GM18951 (cell line): ENCODE results near the gene HPCAL1.

Experiments
- POLR2A ChIP-seq: IDR thresholded peaks from 4 replicates; pipeline ENCODE4 v1.6.1; 2011; ENCODE audit warnings: mild to moderate bottlenecking; ENCODE audit not compliant: insufficient read length, insufficient read depth; ENCODE audit errors: extremely low read depth
- in situ Hi-C: fragments of 300-500 bp; cut with MboI; formaldehyde crosslinking; loops from one replicate; pipeline ENCODE4 v1.12.0; 2022; ENCODE audit warnings: low sequenced_read_pairs, mixed read lengths, inconsistent platforms; ENCODE audit not compliant: unreplicated experiment

The HPCAL1 gene

GRCh38 chr2:10305715-10306114 is 3.0 kb downstream of the HPCAL1 start:
- TF ChIP-seq POLR2A: no peak
- in situ Hi-C loops: loop anchor here (10.0 kb wide), 1 partner anchor 99 kb away; no protein-coding TSS in a partner anchor

DNA sequence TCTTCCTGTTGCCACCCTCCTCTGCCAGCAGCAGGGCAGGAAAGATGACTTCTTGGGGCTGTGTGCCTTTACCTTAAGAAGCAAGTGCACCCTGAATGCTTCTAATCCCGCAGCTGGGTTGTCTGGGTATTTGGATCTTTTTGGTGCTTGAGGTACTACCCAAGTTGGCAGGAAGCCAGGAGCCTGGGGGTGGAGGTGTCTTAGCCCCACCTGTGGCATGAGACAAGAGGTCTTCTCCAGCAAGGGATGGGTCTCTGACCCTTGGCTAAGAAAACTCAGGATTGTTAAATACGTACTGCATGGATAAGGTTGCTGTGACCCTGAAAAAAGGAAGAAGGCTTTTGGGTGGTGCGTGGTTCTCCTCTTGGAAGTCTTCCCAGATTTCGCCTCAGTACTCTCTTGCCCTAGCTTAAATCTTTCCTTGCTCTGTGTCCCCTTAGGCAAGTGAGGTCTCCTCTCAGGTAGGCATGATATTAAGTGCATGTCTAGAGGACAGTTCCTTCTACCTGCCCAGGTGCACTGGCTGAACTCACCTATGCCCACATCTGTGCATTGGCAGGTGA is 4.3 kb downstream of the HPCAL1 start:
- in situ Hi-C loops: loop anchor here (10.0 kb wide), 1 partner anchor 98 kb away; no protein-coding TSS in a partner anchor

DNA sequence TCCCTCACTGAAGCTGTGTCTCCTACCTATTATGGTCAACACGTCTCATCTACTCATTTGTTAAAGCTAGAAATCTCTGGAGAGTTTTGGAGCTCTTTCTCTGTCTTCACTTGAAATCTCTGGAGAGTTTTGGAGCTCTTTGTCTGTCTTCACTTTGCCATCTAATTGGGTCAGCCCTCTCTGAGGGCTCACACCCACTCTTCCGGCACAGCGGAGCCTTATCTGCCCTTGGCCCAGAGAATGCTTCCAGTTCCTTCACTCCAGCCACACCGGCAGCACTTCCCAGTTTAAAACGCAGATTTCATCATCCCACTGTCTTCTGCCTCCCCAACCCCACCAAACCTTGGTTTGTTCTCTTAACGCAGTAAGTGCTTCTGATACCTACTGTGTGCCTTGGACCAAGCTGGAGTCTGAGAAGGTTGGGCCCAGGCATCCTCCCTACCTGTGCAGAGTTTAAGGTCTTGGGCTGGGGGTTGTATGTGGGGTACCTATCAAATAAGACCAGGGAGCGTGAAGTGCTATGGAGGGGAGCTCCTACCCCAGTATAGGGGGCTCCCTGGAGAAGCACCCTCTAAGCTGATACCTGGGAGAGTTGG is 5.0 kb downstream of the HPCAL1 start:
- TF ChIP-seq POLR2A: no peak
- in situ Hi-C loops: loop anchor here (10.0 kb wide), 1 partner anchor 97 kb away; no protein-coding TSS in a partner anchor

More for the DNA sequence above, 4.3 kb downstream of the HPCAL1 start:
- TF ChIP-seq POLR2A: no peak

DNA sequence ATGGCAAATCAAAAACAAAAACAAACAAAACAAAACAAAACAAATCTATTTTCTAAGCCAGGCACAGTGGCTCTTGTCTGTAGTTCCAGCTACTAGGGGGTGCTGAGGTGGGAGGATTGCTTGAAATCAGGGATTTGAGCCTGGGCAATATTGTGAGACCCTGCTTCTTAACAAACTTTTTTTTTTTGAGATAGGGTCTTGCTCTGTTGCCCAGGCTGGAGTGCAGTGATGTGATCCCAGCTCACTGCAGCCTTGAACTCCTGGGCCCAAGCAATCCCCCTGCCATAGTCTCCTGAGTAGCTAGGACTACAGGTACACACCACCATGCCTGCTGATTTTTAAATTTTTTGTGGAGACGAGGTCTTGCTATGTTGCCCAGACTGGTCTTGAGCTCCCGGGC is 6.2 kb downstream of the HPCAL1 start:
- in situ Hi-C loops: loop anchor here (10.0 kb wide), 1 partner anchor 96 kb away; no protein-coding TSS in a partner anchor
- no peak for TF ChIP-seq POLR2A

GRCh38 chr2:10309286-10309685 is 6.6 kb downstream of the HPCAL1 start:
- in situ Hi-C loops: loop anchor here (10.0 kb wide), 1 partner anchor 96 kb away; no protein-coding TSS in a partner anchor
- TF ChIP-seq POLR2A: no peak

- no peak for TF ChIP-seq POLR2A
- in situ Hi-C loops: no loop called here
Measured at GRCh38 chr2:10310309-10310888, 7.7 kb downstream of the HPCAL1 start.

- TF ChIP-seq POLR2A: no peak
- in situ Hi-C loops: no loop called here
Measured at GRCh38 chr2:10311736-10312135, 9.0 kb downstream of the HPCAL1 start.

GRCh38 chr2:10312437-10312957 is 9.8 kb downstream of the HPCAL1 start:
- in situ Hi-C loops: no loop called here
- no peak for TF ChIP-seq POLR2A

DNA sequence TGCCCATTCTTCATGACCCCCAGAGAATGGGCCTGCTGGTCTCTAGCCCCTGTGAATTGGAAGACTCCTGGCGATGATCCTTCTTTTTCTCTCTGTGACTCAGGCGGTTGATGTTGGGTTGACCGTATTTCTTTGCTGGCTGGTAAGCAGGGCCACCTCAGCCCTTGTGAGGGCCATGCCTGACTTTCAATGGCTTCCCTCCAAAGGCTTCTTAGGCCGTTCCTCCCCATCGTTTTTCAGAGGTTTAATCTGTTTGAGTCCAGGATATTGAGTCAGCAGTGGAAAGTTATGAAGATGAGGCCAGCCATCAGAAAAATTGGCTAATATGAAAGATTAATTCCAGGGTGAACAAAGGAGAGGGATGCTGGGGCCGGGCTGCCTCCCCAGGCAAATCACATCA is 13.6 kb downstream of the HPCAL1 start:
- no peak for TF ChIP-seq POLR2A
- in situ Hi-C loops: no loop called here

- no peak for TF ChIP-seq POLR2A
- in situ Hi-C loops: no loop called here
Measured at GRCh38 chr2:10316860-10317259, 14.2 kb downstream of the HPCAL1 start.

GRCh38 chr2:10317646-10318045 is 14.9 kb downstream of the HPCAL1 start:
- no peak for TF ChIP-seq POLR2A
- in situ Hi-C loops: no loop called here

DNA sequence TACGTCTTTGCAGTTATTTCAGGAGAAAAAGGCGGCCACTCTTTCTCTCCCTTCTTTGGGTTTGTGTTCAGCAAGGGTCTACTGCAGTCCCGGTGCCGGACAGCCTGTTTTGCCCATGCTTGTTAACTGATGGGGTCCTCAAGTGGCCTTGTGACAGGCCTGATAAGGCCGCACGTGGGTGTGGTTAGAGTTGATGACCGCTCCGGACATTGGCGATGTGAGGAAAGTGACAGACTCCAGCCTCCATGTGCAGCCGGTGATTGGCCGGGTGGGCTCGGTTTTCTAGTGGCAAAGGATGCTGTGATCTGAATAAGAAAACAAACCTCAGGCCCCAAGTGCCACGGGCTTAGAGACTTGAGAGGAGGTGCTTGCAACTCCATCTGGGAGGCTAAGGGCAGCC is 15.6 kb downstream of the HPCAL1 start:
- in situ Hi-C loops: no loop called here
- no peak for TF ChIP-seq POLR2A

- TF ChIP-seq POLR2A: no peak
- in situ Hi-C loops: no loop called here
Measured at GRCh38 chr2:10319892-10320574, 17.3 kb downstream of the HPCAL1 start.
